Measurements from ENCODE around the gene FSTL5.

Gene FSTL5

DNA sequence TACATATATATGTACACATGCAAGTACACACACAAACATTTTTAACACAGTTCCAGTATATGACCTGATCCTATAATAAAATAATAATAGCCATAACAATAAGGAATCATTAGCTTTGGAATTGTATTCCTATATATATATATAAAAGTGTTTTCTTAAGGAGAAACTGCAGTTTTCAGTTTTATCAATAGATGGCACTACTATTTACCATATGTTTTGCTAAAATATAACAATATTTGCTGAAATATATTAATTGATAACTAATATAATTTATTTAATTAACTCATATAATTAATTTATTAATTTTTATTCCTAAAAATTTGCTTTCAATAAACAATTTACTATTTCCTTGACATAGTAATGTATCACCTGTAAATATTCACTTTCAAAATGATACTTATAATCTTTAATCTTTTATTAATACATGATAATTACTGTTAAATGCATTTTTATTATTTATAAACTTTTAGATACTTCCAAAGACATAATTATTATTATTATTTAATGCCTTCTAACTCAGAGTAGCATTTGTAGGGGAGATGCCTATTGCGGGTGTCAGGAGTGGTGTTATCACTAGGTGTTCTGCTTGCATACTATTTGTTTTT lies 599.5 kb downstream of the FSTL5 start:
- no peak for DNase-seq

DNA sequence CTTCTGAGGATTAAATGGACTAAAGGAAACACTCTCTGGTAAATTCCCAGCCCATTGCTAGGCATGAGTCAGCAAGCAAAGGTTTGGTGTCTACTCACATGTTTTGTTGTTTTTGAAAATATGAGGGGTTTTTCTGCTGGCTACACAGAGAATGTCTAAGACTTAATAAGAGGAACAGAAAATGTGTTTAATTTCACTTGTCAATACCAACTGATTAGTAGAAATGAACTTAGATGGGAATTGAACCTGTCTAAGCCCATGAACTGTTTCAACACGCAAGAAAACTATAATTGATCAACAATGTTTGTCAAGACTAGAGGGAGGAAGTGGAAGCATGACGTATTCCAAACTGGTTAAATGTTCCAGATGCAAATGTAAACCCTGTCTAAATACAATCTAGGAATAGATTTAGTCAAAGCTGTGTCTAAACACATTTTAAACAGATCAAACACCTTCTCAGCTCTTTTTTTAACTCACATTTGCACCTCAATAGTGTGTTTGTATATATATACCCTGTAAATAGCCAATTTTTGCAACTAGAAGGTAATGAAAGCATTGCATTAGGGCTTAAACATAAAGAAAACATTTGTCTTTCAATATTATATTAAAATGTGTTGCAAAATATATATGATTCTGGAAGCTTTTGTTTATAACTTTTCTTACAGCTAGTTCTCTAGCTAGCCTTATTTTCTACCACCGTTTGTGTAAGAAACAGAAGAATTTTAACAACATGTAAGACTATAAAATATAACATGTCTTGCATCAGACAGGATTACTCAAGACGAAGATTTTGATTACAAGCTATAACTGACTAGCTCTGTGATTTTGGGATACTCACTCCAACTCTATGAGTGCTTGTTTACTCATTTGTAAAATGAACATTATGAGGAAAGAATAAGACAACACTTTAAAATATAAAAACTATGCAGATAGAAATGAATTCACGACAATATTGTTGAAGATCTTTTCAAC lies 607.8 kb downstream of the FSTL5 start:
- no peak for DNase-seq

DNA sequence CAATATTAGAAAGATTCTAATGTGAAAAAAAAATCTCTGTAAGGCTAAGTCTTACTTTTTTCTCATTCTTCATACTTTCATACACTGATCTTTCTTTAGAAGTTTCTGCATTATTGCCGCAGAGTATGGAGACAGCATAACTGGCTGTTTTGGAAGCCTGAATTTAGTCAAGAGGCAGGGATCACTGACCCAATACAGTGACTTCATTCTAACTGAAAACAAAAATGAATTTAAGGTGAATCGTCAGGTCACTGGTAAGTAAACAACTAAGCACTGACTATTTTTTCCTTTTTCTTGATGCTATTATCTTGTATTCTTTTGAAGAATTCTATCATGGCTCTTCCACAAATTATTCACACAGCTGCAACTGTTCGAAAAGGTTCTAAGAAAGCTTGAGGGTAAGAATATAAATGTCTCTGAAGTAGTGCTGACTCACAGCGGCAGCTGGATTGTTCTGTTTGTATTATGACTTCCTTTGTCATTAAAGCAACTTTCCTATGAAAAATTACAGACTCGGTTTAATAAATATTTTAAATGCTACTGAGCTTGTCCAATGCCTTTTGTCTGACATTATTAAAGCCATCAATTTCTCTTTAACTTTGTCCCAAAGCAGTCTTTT lies 609.3 kb downstream of the FSTL5 start:
- no peak for DNase-seq

DNA sequence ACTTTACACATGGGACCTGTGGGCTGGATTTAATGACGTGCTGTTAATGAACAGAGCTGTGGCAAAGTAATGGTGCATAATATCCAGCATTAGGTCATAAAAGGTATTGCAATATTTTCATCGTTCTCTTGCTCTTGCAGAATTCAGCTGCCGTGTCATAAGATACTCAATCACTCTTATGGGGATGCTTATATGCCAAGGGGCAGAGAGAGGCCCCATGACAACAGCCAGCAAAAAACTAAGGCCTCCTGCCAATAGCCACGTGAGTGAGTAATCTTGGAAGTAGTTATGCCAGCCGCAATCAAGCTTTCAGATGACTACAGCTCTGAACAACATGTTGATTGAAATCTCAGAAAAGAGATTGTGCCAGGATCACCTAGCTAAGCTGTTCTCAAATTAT lies 616.9 kb downstream of the FSTL5 start:
- DNase-seq: no peak

DNA sequence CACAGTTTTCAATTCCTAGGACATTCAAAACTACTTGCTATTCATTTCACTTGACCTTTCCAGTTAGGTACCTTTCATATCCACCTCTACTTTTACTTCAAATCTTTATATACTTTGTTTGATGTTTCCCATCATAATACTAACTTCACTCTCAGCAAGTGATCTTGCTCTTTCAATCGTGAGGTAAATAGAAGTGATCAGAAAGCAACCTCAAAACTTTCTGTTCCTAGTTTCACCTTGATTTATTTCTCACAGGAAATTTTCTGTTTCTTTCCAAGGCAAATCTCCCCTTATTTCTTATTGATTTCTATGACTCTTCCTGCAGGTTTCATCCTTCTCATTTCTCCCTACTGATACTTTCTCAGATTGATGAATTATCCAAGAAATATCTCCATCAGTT lies 623.5 kb downstream of the FSTL5 start:
- no peak for DNase-seq

DNA sequence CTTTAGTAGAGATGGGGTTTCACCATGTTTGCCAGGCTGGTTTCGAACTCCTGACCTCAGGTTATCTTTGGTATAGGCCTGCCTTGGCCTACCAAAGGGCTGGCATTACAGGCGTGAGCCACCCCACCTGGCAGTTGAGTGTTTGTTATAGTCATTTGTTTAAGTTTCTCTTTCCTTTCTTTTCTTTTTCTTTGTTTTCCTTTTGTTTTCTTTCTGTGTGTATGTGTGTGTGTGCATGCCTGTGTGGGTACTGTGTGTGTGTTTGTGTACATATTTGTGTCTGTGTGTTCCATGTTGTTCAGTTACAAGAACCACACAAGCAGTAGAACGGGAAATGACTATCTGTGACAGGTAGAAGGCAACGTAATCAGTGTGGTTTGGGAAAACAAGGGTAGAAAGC lies 624.9 kb downstream of the FSTL5 start:
- no peak for DNase-seq

DNA sequence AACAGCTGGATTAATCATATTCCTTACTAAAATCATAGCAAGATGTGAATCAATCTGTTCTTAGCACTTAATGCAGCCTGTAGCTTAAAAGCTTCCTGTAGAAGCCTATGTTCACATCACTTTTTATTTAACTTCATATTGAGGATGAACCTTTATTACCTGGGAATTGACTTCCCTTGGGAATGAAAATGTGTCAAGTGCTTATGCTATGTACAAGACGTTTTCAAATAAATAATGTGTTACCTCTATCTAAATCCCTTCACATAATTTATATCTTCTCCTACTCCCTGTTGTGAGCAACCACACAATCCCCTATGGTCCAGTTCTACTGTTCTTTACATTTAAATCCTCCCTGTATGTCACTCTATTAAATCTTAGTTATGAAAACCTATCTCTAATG lies 633.1 kb downstream of the FSTL5 start:
- DNase-seq: no peak

DNA sequence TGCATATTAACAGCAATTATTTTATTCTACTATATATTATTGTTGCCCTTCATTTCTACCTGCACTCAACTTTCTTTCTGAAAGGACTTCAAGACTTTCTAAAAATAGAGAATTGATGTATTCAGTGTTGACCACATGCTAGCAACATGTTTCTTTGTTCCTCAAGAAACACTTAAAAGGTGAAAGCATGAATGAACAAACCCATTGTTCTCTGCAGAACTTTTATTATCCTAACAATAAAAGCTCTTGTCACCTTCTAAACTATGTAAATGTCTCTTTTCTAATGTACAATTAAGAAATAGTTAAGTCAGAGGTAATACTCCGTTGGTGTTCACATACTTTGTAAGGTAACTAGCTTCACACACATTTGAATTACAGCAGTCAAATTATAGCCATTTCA lies 638.7 kb downstream of the FSTL5 start:
- DNase-seq: no peak

DNA sequence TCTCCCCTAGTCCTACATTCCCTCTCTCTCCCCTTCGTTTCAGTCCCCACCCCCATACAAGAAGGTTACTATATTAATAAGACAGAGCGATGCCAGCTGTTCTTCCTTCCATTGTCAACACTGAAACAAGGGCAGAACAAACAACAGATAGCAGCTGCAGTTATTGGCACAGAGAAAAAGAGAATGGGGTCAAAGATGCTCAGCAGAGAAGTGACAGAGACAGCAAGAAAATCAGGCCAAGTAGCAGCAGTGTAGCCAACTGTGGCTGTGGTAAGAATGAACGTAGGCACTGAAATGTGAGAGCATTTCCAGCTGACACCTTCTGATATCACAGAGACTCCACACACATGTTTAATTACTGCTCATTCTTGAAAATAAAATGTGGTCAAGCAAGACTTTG lies 641.8 kb downstream of the FSTL5 start:
- DNase-seq: peak; percentile 13

DNA sequence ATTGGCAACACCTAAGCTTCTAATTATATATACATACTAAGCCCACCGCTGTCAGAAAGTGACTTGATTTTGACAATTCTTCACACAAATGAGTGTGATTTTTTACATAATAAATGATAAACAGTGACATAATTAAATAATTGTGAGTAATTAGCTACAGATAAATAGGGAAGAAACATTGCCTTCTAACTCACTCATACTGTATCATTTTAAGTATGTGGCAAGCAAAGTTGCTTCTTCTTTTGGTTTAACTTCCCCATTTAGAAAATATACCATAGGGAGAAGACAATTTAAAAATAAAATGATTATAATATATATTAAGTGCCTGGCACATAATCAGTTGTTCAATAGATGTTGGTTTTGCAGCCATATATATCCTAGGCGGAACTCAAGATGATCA lies 644.2 kb downstream of the FSTL5 start:
- no peak for DNase-seq

DNA sequence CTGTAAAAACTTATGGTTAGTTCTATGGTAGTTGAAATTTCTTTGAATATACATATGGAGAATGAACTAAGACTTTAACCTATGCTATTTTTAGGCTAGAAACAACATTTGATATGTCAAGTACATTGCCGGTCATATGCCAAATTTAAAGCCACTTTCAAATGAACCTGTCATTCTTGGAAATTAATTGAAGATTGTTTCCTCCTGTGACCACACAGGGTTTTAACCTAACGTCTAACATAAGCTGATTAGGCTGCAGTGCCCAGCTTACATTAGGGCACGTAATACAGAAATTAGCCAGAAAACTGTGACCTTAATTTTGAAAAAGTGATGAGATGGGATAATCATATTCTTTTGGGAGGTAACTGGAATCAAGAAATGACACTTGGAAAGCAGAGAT lies 645.9 kb downstream of the FSTL5 start:
- DNase-seq: no peak

DNA sequence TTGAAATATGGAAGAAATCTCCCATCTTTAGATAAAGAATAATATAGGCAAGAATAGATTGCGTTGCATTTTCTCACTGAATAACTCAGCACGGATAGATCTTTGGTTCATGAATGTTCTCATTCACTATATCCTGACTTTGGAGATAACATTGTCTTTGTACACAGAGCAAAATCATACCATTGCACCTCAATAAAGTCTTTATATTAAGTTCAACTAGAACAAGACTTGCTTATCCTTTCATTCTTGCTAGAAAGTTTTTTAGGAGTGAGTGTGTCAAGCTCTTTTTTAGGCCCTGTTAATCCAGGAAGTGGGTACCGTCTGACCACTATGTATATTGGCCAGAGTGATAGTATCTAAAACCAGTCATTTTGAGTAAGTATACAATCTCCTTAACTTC lies 658.7 kb downstream of the FSTL5 start:
- no peak for DNase-seq

DNA sequence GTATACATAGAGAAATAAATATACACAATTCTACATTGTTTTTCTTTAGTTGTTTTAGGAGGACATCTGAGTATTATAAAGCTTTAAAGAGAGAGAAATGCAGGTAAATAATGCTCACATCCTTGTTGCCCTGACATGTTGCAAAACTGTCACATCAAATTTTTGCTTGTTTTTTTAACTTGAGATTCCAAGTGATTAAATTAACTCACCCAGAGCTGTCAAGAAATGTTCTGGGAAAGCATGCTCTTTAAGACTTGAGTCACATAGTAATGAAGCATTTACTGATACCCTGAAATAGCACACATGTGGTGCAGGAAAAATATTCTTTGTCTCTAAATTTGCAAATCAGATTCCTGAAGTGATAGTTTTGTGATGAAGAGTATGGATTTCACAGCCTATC lies 665.6 kb downstream of the FSTL5 start:
- no peak for DNase-seq

DNA sequence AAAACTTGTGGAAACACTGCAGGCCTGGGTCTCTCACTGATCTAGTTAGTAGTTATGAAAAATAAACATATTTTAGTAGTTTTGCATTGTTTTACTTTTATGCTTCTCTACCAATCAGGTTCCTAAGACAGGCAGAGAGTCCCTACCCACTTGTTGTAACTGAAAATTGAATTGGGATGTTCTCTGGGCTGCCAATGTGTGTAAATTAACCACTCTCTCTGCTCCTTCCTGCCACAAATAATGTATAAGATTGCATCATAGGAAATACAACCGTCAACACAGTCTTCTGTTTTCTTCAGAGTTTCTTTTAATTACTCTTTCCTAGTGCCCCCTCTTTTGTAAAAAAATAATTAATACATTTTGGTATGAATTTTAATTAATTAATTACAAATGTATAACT lies 677.3 kb downstream of the FSTL5 start:
- DNase-seq: no peak

DNA sequence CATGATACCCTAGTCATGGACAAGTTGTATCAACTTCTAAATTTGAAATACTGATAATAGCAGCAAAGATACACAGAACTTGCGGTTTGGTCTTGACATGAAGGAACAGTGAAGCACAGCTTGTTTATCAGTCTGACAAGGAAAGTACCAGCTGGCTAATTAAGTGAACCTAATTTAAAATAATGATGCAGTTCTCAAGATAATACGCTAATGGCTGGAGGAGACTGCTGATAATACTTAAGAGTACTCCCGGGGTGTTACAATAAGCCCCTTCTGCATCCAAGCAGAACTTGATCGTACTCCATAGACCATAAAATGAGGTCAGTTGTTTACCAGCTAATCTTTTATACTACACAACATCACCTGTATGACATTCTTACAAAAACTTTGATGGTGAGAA lies 697.5 kb downstream of the FSTL5 start:
- DNase-seq: no peak

DNA sequence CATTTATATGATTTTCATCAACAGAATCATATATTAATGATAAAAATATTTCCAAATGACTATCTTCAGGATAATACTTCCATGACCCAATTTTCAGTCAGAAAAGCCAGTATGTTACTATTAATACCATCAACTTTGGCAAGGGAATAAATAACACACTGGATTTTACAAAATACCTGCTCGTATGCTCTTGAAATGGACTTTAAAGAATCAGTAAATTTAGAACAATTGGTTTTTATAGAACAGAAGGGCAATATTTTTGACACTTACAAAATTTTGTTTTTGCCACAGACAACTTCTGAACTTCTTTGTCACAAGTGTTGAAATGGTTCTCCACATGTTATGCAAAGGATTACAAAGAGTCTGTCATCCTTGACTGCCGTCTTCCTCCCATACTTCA lies 700.4 kb downstream of the FSTL5 start:
- DNase-seq: no peak

DNA sequence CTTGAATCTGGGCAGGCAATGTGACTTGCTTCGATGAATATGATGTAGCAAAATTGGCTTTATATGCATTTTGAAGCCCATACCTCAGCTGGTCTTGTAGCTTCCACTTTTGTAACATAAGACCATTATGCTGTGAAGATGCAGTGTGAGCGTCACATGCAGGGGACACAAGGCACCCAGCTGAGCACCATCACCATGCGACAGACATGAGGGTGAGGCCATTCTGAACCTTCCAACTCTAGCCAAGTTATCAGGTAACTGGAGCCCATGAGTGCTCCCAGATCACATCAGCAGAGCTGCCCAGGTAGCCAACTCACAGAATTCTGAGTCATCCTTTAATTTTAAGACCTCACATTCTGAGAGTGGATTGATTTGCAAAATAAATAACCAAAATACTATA lies 705.9 kb downstream of the FSTL5 start:
- no peak for DNase-seq

DNA sequence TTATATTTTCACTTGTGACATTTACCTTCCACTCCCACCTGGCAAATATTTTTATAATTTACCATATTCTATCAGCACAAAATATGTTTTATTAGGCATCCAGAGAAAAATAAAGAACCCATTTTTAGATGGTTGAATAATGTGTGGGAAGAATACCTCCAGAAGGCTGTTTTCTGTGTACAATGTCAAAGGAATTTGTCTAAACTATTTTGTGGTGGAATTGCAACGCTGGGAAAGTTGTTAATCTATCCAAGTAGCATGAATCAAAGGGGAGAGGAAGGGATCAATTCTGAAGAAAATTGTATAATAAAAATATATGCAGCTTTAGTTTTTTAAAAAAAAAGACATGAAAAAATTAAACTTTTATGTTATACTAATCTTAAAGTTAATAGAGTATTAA lies 706.5 kb downstream of the FSTL5 start:
- no peak for DNase-seq

DNA sequence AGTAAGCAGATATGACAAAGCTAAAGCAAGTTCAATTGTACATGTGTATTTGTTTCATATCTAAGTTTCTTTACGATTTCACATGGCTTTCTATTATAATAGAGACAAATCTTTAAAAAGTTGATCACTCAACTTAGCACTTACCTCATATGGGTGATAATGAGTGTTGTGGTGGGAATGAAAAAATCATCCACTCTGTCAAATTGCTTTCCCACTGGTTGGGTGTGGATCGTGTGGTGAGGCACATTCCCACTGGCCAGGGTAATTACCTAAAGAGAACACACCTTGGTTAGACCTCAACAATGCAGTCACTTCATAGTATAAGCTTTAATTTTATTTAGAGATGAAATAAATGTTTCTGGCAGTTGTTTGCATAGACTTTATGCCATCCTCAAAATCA lies 708.9 kb downstream of the FSTL5 start:
- no peak for DNase-seq

DNA sequence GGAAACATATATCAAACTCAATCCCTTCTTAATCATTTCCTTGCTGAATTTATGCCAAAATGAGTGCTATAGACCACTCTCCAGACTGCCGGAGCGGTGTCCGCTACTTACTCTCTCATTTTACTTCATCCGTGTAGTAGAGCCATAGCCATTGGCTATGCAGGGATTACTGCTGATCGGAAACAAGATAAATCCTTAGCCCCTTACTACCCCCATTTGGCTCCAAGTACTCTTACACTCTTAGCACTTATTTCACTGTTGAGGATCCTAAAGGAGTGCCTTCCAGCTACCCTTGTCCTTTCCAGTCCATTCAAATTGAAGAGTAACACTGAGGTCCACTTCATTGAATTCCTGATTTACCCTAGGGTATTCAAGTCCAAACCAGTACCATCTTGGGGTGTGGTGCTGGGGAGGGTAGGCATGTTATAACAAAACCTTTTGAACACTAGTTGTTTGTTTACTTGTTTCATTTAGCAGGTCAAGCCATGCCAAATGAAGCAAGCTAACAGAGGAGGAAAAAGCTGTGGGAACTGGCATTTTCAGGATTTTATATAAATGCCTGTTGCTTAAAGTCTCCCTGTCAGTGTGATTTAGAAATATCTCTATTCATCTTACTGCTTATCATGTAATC lies 715.1 kb downstream of the FSTL5 start:
- DNase-seq: no peak

DNA sequence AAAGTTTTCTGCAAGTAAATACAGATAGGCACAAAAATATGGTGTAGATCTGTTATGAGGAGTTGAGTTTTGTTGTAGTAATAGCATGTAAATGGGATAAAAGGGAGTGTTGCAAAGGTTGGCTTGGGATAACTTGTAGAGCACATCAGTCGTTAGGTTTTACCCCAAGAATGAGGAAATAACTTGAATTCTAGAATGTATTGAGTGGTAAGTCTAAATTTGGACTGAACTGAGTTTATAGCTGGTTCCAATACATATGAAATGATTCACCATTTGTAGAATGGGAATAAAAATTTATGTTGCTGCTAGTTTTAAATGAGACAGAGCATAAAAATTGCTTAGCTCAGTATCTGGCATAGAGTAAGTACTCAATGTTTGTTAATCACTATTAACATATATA lies 719.2 kb downstream of the FSTL5 start:
- DNase-seq: no peak

DNA sequence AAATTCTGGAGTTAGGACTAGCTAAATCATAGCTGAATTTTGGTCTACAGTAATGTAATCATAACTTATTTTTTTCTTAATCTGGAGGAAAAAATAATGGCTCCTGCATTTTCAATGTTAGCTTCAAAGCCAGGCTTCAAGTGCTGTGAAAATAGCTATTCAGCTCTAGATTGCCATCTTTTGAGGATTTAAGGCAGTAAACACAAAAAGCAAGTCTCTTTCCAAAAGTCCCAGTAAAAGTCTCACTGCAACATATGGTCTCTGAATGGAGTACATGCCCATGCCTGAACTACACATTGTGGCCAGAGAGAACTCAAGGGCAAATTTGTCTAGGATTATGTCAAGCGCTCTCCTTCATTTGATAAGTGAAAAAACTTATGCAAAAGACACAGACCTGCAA lies 720.9 kb downstream of the FSTL5 start:
- no peak for DNase-seq

DNA sequence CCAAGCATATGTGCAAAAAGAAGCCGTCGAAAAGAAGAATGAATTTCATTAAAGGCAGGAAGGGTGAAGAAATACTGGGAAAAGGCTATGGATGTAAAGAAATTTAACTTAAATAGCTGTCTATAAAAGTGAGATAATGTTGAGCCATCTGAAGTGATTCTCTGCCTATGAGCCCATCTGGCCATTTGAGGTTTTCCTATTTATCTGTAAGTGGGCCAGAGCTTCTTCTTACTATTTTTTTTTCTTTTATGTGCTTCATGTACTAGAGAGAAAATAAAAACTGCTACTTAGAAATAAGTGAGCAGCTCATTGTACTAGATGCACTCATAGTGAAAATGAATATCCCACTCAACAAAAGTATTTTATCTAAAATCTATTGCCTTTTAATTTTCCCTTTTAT lies 725.7 kb downstream of the FSTL5 start:
- no peak for DNase-seq
